Liver (tissue), 9 donors: Measurements from ENCODE around the gene SUMO2. TPM values are rescaled to one million over a fixed set of nuclear protein-coding genes. Genes with fewer than 3 reads are reported as not detected.

Experiments used
- DNase-seq: peaks from one replicate; pipeline ENCODE4 v3.0.0-alpha.2; 2017; ENCODE audit warnings: low spot score
- H3K27ac ChIP-seq, 2 donors: one replicate each; pipeline ENCODE4 v1.7.0; 2013; ENCODE audit warnings: inconsistent platforms in 2 of 2, low read length in 2 of 2, control low read depth in 1 of 2, low read depth in 1 of 2, mild to moderate bottlenecking in 1 of 2
- H3K27me3 ChIP-seq, 4 donors: one replicate each; pipeline versions ENCODE4 v1.6.1 to v1.7.0; 2013; ENCODE audit warnings: low read length in 3 of 4, inconsistent platforms in 1 of 4, mild to moderate bottlenecking in 1 of 4, moderate library complexity in 1 of 4; ENCODE audit not compliant: control insufficient read depth in 4 of 4, insufficient read depth in 4 of 4
- H3K36me3 ChIP-seq, 4 donors: one replicate each; pipeline versions ENCODE4 v1.6.1 to v1.7.0; 2013; ENCODE audit warnings: low read length in 3 of 4, mild to moderate bottlenecking in 3 of 4, low read depth in 1 of 4, moderate library complexity in 1 of 4; ENCODE audit not compliant: control insufficient read depth in 4 of 4, insufficient read depth in 3 of 4
- H3K4me1 ChIP-seq, 4 donors: one replicate each; pipeline versions ENCODE4 v1.6.1 to v1.7.0; 2013; ENCODE audit warnings: low read length in 3 of 4, mild to moderate bottlenecking in 3 of 4, moderate library complexity in 1 of 4; ENCODE audit not compliant: control insufficient read depth in 4 of 4, insufficient read depth in 4 of 4
- H3K4me3 ChIP-seq, 3 donors: one replicate each; pipeline versions ENCODE4 v1.6.1 to v1.7.0; 2013; ENCODE audit warnings: low read length in 3 of 3, control low read depth in 1 of 3, low read depth in 1 of 3, mild to moderate bottlenecking in 1 of 3
- H3K9ac ChIP-seq, 2 donors: one replicate each; pipeline ENCODE4 v1.7.0; 2013; ENCODE audit warnings: low read length in 2 of 2, mild to moderate bottlenecking in 2 of 2, moderate library complexity in 2 of 2, control low read depth in 1 of 2, low read depth in 1 of 2
- H3K9me3 ChIP-seq, 4 donors: one replicate each; pipeline versions ENCODE4 v1.6.1 to v1.7.0; 2013; ENCODE audit warnings: low read length in 3 of 4; ENCODE audit not compliant: control insufficient read depth in 4 of 4
- EGR1 ChIP-seq, 2 donors: IDR thresholded peaks; 2 replicates each; pipeline ENCODE4 v1.6.1; 2016 to 2018; ENCODE audit warnings: antibody characterized with exemption in 2 of 2, low read depth in 2 of 2
- FOXA1 ChIP-seq: IDR thresholded peaks from 2 replicates; pipeline ENCODE4 v1.6.1; 2016; ENCODE audit warnings: antibody characterized with exemption
- FOXA2 ChIP-seq: IDR thresholded peaks from 2 replicates; pipeline ENCODE4 v1.6.1; 2016; ENCODE audit warnings: antibody characterized with exemption
- GABPA ChIP-seq, 2 donors: IDR thresholded peaks in 1 of 2; conservative IDR thresholded peaks in 1 of 2; 2 replicates each; pipeline ENCODE4 v1.6.1; 2016; ENCODE audit warnings: antibody characterized with exemption in 2 of 2, mild to moderate bottlenecking in 1 of 2, moderate library complexity in 1 of 2
- HNF4A ChIP-seq, 2 donors: conservative IDR thresholded peaks; 2 replicates each; pipeline ENCODE4 v1.6.1; 2016; ENCODE audit warnings: antibody characterized with exemption in 2 of 2, mild to moderate bottlenecking in 2 of 2
- HNF4G ChIP-seq: IDR thresholded peaks from 2 replicates; pipeline ENCODE4 v1.6.1; 2016; ENCODE audit warnings: antibody characterized with exemption
- JUND ChIP-seq, 2 donors: IDR thresholded peaks; 2 replicates each; pipeline ENCODE4 v1.6.1; 2016; ENCODE audit warnings: antibody characterized with exemption in 2 of 2
- RAD21 ChIP-seq, 2 donors: IDR thresholded peaks; 2 replicates each; pipeline ENCODE4 v1.6.1; 2016; ENCODE audit warnings: antibody characterized with exemption in 2 of 2, mild to moderate bottlenecking in 2 of 2
- RXRA ChIP-seq, 2 donors: IDR thresholded peaks; 2 replicates each; pipeline ENCODE4 v1.6.1; 2017 to 2018; ENCODE audit warnings: antibody characterized with exemption in 2 of 2, mild to moderate bottlenecking in 1 of 2
- SP1 ChIP-seq: IDR thresholded peaks from 2 replicates; pipeline ENCODE4 v1.6.1; 2018; ENCODE audit warnings: antibody characterized with exemption, mild to moderate bottlenecking
- TAF1 ChIP-seq: conservative IDR thresholded peaks from 2 replicates; pipeline ENCODE4 v1.6.1; 2016; ENCODE audit warnings: antibody characterized with exemption, mild to moderate bottlenecking
- YY1 ChIP-seq: IDR thresholded peaks from 2 replicates; pipeline ENCODE4 v1.6.1; 2016; ENCODE audit warnings: antibody characterized with exemption, mild to moderate bottlenecking
- WGBS: extraction: QIAGEN DNeasy Blood & Tissue Kit; methylation state at CpG from one replicate; pipeline ENCODE4 v1.1.7; 2013; 5-methylcytosine and 5-hydroxymethylcytosine counted together
- polyA plus RNA-seq, 2 donors: library from polyadenylated mRNA; stranded (reverse) in 1 of 2; unstranded in 1 of 2; fragments of 200-250 nt in 1 of 2; fragments of >200 nt in 1 of 2; fragmentation: Nextera tagmentation in 1 of 2; extraction: Ambion mirVana in 1 of 2; gene quantifications; one replicate each; pipeline versions ENCODE4 v1.2.1 to v1.2.3, GENCODE V29; 2013 to 2015
- total RNA-seq, 2 donors: library from RNA; depleted of rRNA; stranded (reverse); fragments of >200 nt; gene quantifications; one replicate each; pipeline ENCODE4 v1.2.3, GENCODE V29; 2014
- TF ChIP-seq, protein P1 (sequence below): IDR thresholded peaks from 2 replicates; pipeline ENCODE4 v1.6.1; 2016; ENCODE audit warnings: antibody characterized with exemption
- TF ChIP-seq, protein P2 (sequence below): IDR thresholded peaks from 2 replicates; pipeline ENCODE4 v1.6.1; 2016; ENCODE audit warnings: antibody characterized with exemption
- TF ChIP-seq, protein P3 (sequence below): fragments of 150-350 bp; IDR thresholded peaks from 2 replicates; pipeline ENCODE4 v1.5.1; 2017; ENCODE audit warnings: improper control_type of control experiment, low read depth, low read length; ENCODE audit not compliant: missing input control
- TF ChIP-seq, protein P4 (sequence below): IDR thresholded peaks from 2 replicates; pipeline ENCODE4 v1.6.1; 2016; ENCODE audit warnings: antibody characterized with exemption
- TF ChIP-seq, protein P5 (sequence below): IDR thresholded peaks from 2 replicates; pipeline ENCODE4 v1.6.1; 2016; ENCODE audit warnings: antibody characterized with exemption, mild to moderate bottlenecking
- donor health status: healthy.
- donor health status: healthy.
- donor health status: healthy.
- donor health status: healthy.
- donor health status: healthy.

Gene SUMO2
- total and polyA plus RNA-seq, 4 donors: 20.9 to 160 (median 50.5) TPM

DNA sequence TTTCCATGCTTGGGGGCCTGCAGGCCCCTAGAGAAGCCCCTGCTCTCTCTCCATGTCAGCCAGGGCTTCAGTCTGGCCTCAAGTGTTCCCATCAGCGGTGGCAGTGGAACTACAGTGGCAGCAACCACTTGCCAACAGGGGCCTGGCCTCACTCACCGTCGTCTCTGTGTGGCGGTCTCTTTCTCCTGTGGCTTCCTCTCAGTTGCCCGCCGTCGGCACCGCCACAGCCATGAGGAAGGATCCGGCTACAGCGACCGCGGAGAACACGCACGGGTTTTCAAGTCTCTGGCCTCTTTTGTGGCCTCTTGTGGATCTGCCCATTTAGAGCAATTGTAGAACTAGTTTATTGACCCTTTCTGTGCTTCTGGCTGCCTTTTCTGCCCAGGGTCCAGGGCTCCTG, 64.5 kb downstream of the SUMO2 start:
- Histone ChIP-seq H3K27me3 (no peaks in the 10 kb centered on the region), H3K4me3 (no peak overlapping the region), H3K9ac (no peak overlapping the region), H3K4me1 (peaks cover 3 to 19% (median 14%) of the 10 kb centered on the region in 4 donors), H3K27ac (no peak overlapping the region), H3K36me3 (peaks cover 0 to 3% (median 0%) of the 10 kb centered on the region in 4 donors), H3K9me3 (no peaks in the 10 kb centered on the region)
- DNase-seq: no peak
- TF ChIP-seq EGR1 (IDR thresholded peaks at IDR 0.05; ENCODE audit: low read depth in 2 of 2): no peak
- no peak for TF ChIP-seq FOXA1
- TF ChIP-seq, protein P1, sequence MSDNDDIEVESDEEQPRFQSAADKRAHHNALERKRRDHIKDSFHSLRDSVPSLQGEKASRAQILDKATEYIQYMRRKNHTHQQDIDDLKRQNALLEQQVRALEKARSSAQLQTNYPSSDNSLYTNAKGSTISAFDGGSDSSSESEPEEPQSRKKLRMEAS: no peak
- no peak for TF ChIP-seq FOXA2
- TF ChIP-seq, protein P2, sequence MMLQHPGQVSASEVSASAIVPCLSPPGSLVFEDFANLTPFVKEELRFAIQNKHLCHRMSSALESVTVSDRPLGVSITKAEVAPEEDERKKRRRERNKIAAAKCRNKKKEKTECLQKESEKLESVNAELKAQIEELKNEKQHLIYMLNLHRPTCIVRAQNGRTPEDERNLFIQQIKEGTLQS: no peak
- TF ChIP-seq JUND (IDR thresholded peaks at IDR 0.05): no peak
- TF ChIP-seq, protein P3, sequence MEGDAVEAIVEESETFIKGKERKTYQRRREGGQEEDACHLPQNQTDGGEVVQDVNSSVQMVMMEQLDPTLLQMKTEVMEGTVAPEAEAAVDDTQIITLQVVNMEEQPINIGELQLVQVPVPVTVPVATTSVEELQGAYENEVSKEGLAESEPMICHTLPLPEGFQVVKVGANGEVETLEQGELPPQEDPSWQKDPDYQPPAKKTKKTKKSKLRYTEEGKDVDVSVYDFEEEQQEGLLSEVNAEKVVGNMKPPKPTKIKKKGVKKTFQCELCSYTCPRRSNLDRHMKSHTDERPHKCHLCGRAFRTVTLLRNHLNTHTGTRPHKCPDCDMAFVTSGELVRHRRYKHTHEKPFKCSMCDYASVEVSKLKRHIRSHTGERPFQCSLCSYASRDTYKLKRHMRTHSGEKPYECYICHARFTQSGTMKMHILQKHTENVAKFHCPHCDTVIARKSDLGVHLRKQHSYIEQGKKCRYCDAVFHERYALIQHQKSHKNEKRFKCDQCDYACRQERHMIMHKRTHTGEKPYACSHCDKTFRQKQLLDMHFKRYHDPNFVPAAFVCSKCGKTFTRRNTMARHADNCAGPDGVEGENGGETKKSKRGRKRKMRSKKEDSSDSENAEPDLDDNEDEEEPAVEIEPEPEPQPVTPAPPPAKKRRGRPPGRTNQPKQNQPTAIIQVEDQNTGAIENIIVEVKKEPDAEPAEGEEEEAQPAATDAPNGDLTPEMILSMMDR: no peak
- TF ChIP-seq RAD21 (IDR thresholded peaks at IDR 0.05): no peak
- no peak for TF ChIP-seq HNF4G
- TF ChIP-seq, protein P4, sequence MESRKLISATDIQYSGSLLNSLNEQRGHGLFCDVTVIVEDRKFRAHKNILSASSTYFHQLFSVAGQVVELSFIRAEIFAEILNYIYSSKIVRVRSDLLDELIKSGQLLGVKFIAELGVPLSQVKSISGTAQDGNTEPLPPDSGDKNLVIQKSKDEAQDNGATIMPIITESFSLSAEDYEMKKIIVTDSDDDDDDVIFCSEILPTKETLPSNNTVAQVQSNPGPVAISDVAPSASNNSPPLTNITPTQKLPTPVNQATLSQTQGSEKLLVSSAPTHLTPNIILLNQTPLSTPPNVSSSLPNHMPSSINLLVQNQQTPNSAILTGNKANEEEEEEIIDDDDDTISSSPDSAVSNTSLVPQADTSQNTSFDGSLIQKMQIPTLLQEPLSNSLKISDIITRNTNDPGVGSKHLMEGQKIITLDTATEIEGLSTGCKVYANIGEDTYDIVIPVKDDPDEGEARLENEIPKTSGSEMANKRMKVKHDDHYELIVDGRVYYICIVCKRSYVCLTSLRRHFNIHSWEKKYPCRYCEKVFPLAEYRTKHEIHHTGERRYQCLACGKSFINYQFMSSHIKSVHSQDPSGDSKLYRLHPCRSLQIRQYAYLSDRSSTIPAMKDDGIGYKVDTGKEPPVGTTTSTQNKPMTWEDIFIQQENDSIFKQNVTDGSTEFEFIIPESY: no peak
- no peak for TF ChIP-seq SP1
- no peak for TF ChIP-seq YY1
- TF ChIP-seq GABPA (IDR thresholded peaks at IDR 0.05 in 1 of 2, conservative IDR thresholded peaks at IDR 0.05 in 1 of 2): no peak
- TF ChIP-seq, protein P5, sequence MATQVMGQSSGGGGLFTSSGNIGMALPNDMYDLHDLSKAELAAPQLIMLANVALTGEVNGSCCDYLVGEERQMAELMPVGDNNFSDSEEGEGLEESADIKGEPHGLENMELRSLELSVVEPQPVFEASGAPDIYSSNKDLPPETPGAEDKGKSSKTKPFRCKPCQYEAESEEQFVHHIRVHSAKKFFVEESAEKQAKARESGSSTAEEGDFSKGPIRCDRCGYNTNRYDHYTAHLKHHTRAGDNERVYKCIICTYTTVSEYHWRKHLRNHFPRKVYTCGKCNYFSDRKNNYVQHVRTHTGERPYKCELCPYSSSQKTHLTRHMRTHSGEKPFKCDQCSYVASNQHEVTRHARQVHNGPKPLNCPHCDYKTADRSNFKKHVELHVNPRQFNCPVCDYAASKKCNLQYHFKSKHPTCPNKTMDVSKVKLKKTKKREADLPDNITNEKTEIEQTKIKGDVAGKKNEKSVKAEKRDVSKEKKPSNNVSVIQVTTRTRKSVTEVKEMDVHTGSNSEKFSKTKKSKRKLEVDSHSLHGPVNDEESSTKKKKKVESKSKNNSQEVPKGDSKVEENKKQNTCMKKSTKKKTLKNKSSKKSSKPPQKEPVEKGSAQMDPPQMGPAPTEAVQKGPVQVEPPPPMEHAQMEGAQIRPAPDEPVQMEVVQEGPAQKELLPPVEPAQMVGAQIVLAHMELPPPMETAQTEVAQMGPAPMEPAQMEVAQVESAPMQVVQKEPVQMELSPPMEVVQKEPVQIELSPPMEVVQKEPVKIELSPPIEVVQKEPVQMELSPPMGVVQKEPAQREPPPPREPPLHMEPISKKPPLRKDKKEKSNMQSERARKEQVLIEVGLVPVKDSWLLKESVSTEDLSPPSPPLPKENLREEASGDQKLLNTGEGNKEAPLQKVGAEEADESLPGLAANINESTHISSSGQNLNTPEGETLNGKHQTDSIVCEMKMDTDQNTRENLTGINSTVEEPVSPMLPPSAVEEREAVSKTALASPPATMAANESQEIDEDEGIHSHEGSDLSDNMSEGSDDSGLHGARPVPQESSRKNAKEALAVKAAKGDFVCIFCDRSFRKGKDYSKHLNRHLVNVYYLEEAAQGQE: no peak
- TF ChIP-seq HNF4A (conservative IDR thresholded peaks at IDR 0.05): no peak
- TF ChIP-seq RXRA (IDR thresholded peaks at IDR 0.05): no peak
- TF ChIP-seq TAF1: no peak
- 93% methylated on average over 14 of the region's 14 CpGs for WGBS
